Thyroid gland (tissue), 4 donors: Measurements from ENCODE around the gene ACOX3. TPM values are rescaled to one million over a fixed set of nuclear protein-coding genes. Genes with fewer than 3 reads are reported as not detected.

Source experiments
- DNase-seq, 2 donors: peaks; one replicate each; pipeline ENCODE4 v3.0.0-alpha.2; 2019
- H3K27ac ChIP-seq, 3 donors: fragments of 200-600 bp; sonication (generic); 1 replicate in 2 of 3; 2 replicates in 1 of 3; pipeline ENCODE4 v1.5.1; 2016 to 2019; ENCODE audit warnings: mild to moderate bottlenecking in 1 of 3, moderate library complexity in 1 of 3
- H3K27me3 ChIP-seq: fragments of 200-600 bp; sonication (generic); one replicate; pipeline ENCODE4 v1.5.1; 2019
- H3K36me3 ChIP-seq, 2 donors: fragments of 200-600 bp; sonication (generic); one replicate each; pipeline ENCODE4 v1.5.1; 2016 to 2019
- H3K4me1 ChIP-seq, 2 donors: fragments of 200-600 bp; sonication (generic); one replicate each; pipeline ENCODE4 v1.5.1; 2017 to 2019
- H3K4me3 ChIP-seq, 3 donors: fragments of 200-600 bp; sonication (generic); replicated peaks in 1 of 3; 1 replicate in 2 of 3; 2 replicates in 1 of 3; pipeline ENCODE4 v1.5.1; 2016; ENCODE audit warnings: mild to moderate bottlenecking in 1 of 3
- H3K9me3 ChIP-seq: fragments of 200-600 bp; sonication (generic); one replicate; pipeline ENCODE4 v1.5.1; 2017
- CTCF ChIP-seq, 6 experiments: fragments of 200-600 bp in 3 of 6; fragments of 450-650 bp in 3 of 6; sonication (generic) in 3 of 6; IDR thresholded peaks; one replicate each; pipeline ENCODE4 v1.5.1; 2016 to 2019; ENCODE audit warnings: antibody characterized with exemption in 6 of 6, mild to moderate bottlenecking in 2 of 6, inconsistent platforms in 1 of 6, moderate library complexity in 1 of 6
- POLR2A ChIP-seq, 2 donors: fragments of 450-650 bp; IDR thresholded peaks; one replicate each; pipeline ENCODE4 v1.6.1; 2017; ENCODE audit warnings: antibody characterized with exemption in 2 of 2, mild to moderate bottlenecking in 2 of 2, moderate library complexity in 1 of 2
- WGBS, 2 donors: methylation state at CpG; one replicate each; pipeline ENCODE4 v1.1.5; 2017; 5-methylcytosine and 5-hydroxymethylcytosine counted together
- intact Hi-C: fragments of 100-400 bp; cut with DNase I; formaldehyde crosslinking; loops from one replicate; pipeline ENCODE4 v1.15.1; 2023
- total RNA-seq, 4 donors: library from RNA; depleted of rRNA; stranded (reverse); fragments of >200 nt; gene quantifications; one replicate each; pipeline ENCODE4 v1.2.3, GENCODE V29; 2016

ACOX3 gene
- total RNA-seq, 4 donors from 2014 or later, result 28.2 to 61.8 (median 47.7) TPM

GRCh38 chr4:8446122-8446521, 5.6 kb upstream of the ACOX3 start:
- WGBS, 2 donors, result 81 to 82% methylated on average over 3 of the region's 3 CpGs
- intact Hi-C loops, result no loop called here
- TF ChIP-seq CTCF (IDR thresholded peaks at IDR 0.05), result no peak
- no peak for TF ChIP-seq POLR2A (IDR thresholded peaks at IDR 0.05)
- Histone ChIP-seq H3K36me3 (peaks cover 0 to 12% of the 10 kb centered on the region in 2 donors), H3K27me3 (no peaks in the 10 kb centered on the region), H3K4me3 (no peak overlapping the region), H3K9me3 (no peaks in the 10 kb centered on the region), H3K27ac (no peak overlapping the region), H3K4me1 (peaks cover 20% of the 10 kb centered on the region in 2 donors)
- no peak for DNase-seq

- Histone ChIP-seq H3K4me3 (no peak overlapping the region), H3K27me3 (no peaks in the 10 kb centered on the region), H3K4me1 (peaks cover 29 to 30% of the 10 kb centered on the region in 2 donors), H3K36me3 (peaks cover 0 to 3% of the 10 kb centered on the region in 2 donors), H3K9me3 (no peaks in the 10 kb centered on the region), H3K27ac (no peak overlapping the region)
- intact Hi-C loops, result no loop called here
- no peak for DNase-seq
- TF ChIP-seq POLR2A (IDR thresholded peaks at IDR 0.05) (no peak), CTCF (IDR thresholded peaks at IDR 0.05) (no peak)
- WGBS, 2 donors, result 76 to 77% methylated on average over 6 of the region's 6 CpGs
Measured at GRCh38 chr4:8443801-8444200, 3.3 kb upstream of the ACOX3 start.

- H3K9me3 ChIP-seq, result no peaks in the 10 kb centered on the region
- no peak overlapping the region for H3K27ac ChIP-seq
- intact Hi-C loops, result no loop called here
- H3K4me3 ChIP-seq, result no peak overlapping the region
- no peak for DNase-seq
- H3K27me3 ChIP-seq, result no peaks in the 10 kb centered on the region
- TF ChIP-seq CTCF (IDR thresholded peaks at IDR 0.05) (no peak), POLR2A (IDR thresholded peaks at IDR 0.05) (no peak)
- peaks cover 36 to 37% of the 10 kb centered on the region in 2 donors for H3K4me1 ChIP-seq
- no peaks in the 10 kb centered on the region for H3K36me3 ChIP-seq
- 82 to 83% methylated on average over 10 of the region's 10 CpGs for WGBS, 2 donors
Measured at GRCh38 chr4:8442596-8443358, 2.3 kb upstream of the ACOX3 start.

- no peak for TF ChIP-seq CTCF (IDR thresholded peaks at IDR 0.05)
- no peak for TF ChIP-seq POLR2A (IDR thresholded peaks at IDR 0.05)
- 51 to 55% methylated on average over 17 of the region's 17 CpGs for WGBS, 2 donors
- H3K27me3 ChIP-seq, result no peaks in the 10 kb centered on the region
- intact Hi-C loops, result no loop called here
- H3K9me3 ChIP-seq, result no peaks in the 10 kb centered on the region
- H3K36me3 ChIP-seq, result no peaks in the 10 kb centered on the region
- peak overlapping the region; percentile 80 to 97 (median 87) for H3K4me3 ChIP-seq
- no peak overlapping the region for H3K27ac ChIP-seq
- H3K4me1 ChIP-seq, result peaks cover 45 to 48% of the 10 kb centered on the region in 2 donors
- no peak for DNase-seq
Measured at GRCh38 chr4:8441499-8442091, 1.1 kb upstream of the ACOX3 start.

- TF ChIP-seq CTCF (IDR thresholded peaks at IDR 0.05), result no peak
- no peak for TF ChIP-seq POLR2A (IDR thresholded peaks at IDR 0.05)
- Histone ChIP-seq H3K9me3 (no peaks in the 10 kb centered on the region), H3K27ac (peak overlapping the region; percentile 64 to 90 (median 77)), H3K4me3 (peak overlapping the region in 2 of 3 donors; percentile 80 to 97), H3K4me1 (peaks cover 54 to 61% of the 10 kb centered on the region in 2 donors), H3K36me3 (no peaks in the 10 kb centered on the region), H3K27me3 (no peaks in the 10 kb centered on the region)
- intact Hi-C loops, result no loop called here
- no peak for DNase-seq
- WGBS, 2 donors, result 29 to 50% methylated on average over 12 of the region's 12 CpGs
Measured at GRCh38 chr4:8439914-8440491, 520 bp downstream of the ACOX3 start.
